CD4-positive, alpha-beta T cell treated with Interleukin-1 beta for 1 hour (primary cell): Measurements from ENCODE around the gene CCT3.
"Not testable (repeated sequence)": the region's sequence is repeated elsewhere in the genome, so short reads cannot be mapped to it uniquely, and the experiment has no call there.

Experiments
- DNase-seq, 2 donors: peaks; one replicate each; pipeline ENCODE4 v3.0.0-alpha.2; 2020 to 2022

The CCT3 gene

DNA sequence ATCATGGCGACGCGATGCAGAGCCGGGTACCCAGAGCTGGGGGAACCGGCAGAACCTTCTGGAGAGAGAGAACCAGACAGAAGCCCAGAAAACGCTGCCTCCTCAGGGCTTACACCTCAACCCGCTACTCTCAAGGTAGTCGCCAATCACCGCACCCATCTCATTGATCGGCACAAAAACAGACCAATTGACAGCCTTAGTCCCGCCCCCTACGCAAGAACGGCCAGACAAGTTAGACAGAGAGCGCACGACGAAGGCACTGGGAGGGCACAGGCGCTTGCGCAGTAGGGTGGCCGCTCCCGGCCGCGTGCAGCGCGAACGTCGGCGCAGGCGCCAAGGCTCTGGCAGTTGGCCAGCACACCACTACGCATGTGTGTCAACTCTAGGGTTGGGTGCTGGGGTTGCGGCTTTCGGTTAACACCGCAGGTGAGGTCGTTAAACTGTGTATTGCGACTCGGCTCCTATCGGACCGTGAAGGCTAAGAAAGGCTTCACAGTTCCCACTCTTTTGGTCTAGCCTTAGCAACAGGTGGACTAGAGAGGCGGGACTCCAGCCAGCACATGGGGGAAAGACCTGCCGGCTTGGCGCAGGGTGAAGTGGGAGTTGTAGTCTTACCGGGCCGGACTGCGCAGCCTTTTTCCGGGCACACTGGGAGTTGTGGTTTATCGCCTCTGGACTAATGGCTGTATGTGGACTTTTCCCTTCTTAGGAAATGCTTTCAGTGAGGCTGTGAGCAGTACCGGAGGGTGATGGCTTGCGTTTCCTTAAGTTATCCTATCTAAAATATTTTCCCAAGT, at the start of gene CCT3, which contains the start of gene TSACC:
CCT3 (minus strand) TSS at position 113 of the 797 bp plus-strand sequence; CDS start at position 5, 108 bp downstream.
TSACC (plus strand) TSS at position 347 of the 797 bp plus-strand sequence. CDS start 1,232 bp downstream, outside the sequence.
- peak; percentile 100 for DNase-seq

DNA sequence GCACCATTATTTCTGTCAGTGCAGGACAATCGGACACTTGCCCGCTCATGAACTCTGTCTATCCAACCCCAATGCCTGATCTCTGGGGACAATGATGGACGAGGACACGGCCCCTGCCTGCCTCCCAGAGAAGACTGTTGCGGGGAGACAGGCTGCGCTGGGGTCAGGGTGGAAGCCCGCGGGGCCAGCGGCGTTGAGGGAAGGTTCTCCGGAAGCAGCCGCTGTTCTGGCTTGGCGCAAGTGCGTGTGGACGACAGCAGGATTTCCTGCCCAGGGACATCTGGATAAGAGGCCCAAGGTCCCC, 49.7 kb upstream of the CCT3 start:
- DNase-seq, result no peak

DNA sequence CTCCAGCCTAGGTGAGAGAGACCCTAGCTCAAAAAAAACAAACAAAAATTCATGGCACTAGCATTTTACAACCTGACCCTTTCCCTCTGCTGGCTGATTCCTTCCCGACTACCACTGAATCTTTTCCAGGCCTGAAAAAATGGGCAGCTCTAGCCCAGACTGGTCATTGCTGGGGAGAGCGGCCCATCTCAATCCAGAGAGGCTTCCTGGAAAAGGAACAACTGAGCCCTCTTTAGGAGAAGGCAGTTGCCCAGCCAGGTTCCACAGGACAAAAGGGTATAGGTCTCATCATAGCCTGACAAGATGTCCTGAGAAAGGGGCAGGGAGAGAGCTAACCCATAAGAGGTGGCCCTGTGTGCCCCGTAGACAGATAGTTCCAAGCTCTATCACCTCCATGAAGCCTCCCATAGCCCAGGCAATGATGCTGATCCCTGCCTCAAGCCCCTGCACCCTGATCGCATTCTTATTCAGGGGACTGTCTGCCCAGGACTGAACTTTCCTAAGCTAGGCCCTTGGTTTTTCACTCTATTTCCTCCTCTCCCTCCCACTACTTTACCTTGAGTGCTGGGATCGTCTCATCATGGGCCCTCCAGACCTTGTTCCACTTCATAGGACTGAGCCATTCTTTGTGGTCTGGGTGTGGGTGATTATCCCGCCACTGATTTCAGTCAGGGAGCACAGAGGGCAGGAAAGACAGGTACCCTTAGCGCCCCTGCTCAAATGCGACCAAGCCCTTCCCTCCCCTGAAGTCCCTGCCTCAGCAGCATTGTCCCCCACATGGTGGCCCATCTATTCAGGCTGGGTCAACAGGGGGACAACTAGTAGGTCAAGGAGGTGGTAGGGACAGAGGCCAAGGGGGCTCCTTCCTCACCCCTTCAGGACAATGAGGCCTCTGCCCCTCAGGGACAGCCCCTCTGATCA, 49.1 kb upstream of the CCT3 start:
- DNase-seq, result no peak

DNA sequence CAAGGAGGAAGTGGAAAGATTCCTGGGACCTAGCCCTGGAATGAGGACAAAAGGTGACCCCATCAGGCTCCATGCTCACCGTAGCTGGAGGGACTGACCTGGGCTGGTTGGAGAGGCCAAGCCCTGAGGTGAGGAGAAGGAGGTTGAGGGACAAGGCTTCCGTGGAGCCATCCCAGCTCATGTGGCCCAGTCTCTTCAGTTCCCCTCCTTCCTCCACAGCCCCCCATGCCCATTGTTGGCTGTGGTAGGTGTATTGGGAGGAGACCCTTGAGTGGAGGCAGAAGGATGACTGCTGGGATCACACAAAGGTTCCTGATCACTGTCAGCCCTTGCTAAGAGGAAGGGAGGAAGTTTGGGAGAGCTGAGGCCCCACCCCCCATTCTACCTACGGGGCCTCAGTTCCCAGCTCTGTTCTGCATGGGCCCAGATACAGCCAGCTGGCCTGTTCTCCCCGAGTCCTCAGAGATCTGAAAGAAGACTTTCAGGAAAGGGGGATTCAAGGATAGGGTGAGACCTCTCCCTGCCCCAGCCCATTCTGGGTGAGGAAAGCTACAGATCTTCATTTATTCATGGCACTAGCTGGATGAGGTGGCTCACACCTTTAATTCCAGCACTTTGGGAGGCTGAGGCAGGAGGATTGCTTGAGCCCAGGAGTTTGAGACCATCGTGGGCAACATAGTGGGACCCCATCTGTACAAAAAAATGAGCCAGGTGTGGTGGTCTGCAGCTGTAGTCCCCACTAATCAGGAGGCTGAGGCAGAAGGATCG, 48.2 kb upstream of the CCT3 start:
- DNase-seq, result no peak

DNA sequence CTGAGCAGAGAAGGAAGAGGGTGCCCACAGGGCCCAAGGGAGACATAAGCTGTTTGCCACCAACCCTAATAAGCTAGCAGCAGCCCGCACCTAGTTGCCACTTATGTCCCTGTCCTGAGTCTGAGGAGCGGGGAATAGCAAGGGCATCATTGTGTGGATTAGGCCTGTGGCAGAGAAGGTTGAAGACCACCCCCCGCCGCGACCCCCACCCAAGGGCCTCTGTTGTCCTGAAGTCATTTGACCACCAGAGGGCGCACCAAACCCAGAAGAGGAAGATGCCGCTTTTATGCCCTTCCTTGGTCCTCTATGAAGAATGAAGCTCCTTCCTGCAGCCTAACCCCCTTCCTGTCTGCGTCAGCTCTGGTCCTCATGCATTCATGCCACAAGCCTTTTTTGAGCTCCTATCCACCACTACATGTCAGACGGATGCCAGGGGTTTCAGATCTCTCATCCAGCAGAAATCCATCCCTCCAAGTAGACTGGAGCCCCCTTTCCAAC, 47.5 kb upstream of the CCT3 start:
- peak; percentile 63 to 75 for DNase-seq

DNA sequence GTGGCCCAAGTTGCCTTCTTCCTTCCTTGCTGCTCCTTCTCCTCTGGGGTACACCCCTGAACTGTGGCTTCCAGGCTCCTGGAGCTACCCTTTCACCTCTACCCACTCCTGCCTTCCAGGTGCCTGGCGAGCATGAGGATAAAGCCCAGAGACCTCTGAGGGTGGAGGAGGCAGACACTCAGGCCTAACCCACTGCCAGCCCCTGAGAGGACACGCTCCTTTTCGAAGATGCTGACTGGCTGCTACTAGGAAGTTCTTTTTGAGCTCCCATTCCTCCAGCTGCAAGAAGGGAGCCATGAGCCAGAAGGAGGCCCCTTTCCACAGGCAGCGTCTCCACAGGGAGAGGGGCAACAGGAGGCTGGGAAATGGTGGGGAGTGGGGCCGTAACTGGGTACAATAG, 46.6 kb upstream of the CCT3 start:
- DNase-seq, result no peak

DNA sequence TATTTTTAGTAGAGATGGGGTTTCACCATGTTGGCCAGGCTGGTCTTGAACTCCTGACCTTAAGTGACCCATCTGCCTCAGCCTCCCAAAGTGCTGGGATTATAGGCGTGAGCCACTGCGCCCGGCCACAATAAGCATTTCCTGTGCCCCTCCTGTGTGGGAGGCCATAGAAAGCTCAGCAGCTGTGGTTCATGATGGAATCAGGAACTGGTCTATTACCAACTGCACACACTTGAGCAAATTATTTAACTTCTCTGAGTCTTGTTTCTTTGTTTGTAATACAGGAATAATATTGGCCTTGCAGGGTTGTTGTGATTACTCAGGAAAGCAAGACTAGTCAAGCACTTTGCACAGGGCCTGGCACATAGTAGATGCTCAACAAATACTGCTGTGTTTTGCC, 45.9 kb upstream of the CCT3 start:
- DNase-seq, result no peak

DNA sequence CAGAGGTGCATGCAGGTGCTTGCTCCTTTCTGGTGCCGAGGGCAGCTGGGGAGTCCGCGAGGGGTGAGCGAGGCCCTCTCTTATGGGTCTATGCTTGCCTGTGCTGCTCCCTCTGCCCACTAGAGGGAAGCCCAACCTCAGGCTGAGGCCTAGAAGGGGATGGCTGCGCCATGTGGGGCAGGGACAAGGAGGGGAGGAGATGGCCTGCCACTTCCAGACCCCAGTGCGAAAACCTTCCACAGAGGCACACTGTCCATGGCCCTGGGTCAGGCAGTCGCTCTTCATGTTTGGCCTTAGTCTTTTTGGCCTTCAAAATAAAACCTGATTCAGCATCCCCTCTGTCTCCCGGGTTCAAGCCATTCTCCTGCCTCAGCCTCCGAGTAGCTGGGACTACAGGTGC, 44.9 kb upstream of the CCT3 start:
- DNase-seq, result peak; percentile 56 to 66

DNA sequence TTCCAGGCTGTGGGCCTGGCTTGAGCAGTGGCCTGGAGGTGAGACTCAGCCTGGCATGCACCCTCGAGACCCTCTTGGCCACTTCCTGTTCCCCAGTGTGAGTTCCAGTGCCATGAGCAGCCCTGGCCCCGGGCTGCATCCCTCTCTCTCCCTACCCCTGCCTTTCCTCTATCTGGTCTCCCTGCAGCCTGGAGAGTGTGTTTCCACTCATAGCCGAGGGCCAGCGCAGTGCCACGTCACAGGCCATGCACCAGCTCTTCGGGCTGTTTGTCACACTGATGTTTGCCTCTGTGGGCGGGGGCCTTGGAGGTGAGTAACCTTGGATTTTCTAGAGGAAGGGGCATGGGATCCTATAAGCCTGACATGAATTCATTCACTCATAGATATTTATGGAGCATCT, 44.5 kb upstream of the CCT3 start:
- DNase-seq, result no peak

DNA sequence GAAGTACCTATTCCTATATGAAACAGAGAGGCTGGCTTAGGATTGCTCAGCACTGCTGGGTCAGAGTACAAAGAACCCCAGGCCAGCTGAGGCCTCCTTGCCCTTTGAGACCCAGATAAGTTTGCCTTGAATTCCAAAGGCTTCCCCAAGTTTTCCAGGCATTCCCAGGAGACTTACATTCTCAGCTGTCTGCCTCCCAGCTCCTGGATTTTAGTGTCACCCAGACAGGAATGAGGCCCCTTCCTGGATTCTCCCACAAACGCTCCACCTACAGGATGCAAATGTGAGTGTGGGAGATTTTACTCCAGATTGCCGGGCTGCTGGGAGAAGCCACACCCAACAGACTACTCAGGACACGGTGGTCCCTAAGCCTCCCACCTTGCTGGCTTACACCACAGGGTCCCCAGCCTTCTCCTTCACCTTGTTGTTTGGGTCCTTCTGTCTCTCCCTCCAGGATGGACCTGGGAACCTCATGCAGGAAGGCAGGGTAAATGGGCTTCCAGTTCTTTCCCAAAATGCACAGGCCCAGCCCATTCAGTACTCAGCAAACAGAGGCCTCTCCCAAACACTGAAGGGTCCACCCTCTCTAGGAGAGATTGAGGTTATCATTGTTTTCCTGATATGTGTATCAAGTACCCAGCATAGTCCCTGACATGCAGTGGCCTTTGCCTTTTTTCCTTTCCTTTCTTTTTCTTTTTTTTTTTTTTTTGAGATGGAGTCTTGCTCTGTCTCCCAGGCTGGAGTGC, 41.5 kb upstream of the CCT3 start:
- no peak for DNase-seq

DNA sequence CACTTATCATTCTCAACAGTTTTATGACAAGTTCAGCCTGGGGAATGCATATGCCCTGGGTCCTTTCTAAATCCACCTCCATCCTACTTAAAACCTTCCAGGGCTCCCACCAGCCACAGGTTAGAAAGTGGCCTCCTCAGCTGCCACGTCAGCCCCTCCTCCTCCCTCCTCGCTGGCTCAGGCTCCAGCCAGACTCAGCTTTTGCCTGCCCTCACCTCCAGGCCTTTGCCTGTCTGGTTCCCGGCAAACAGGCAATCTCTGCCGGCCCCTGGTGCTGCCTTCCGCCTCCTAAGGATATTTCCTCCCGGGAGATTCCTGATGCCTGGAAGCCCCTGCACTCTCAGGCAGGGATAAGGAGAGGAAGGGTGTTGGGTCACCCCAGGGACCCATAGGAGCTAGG, 40.5 kb upstream of the CCT3 start:
- no peak for DNase-seq

DNA sequence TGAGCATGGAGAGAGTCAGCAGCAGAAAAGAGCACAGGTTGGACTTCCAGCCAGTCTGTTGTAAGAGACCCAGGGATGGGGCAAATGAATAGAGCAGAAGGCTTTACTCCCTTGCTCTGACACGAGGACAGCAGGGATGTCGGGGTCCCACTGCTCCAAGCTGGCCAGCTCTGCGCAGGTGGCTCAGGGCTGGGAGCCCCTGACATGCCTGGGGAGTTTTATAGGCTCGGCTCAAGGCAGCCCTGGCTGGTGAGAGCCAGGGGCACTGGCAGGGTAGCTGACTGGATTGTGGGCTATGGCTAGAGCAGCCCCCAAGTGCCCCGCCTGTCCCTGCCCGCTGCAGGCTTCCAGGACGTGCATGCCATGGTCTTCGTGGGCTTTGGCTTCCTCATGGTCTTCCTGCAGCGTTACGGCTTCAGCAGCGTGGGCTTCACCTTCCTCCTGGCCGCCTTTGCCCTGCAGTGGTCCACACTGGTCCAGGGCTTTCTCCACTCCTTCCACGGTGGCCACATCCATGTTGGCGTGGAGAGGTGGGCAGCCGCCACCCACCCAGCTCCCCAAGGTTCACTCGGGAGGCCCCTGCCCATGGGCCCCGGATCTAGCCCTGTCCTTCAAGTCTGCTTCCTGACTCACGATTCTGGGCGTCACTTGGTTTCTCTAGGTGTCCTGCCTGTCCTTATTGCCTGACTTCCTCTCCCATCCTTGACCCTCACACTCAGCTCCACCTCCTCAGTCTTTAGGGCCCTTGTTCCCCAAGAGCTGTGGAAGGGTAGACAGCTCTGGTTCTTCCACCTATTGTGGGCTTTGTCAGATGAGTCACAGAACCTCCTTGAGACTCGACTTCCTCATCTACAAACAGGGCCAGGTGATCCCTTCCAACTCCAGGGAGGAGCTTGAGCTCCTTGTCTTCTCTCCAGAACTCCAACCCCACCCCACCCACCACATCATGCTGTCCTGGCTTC, 39.1 kb upstream of the CCT3 start:
- no peak for DNase-seq

DNA sequence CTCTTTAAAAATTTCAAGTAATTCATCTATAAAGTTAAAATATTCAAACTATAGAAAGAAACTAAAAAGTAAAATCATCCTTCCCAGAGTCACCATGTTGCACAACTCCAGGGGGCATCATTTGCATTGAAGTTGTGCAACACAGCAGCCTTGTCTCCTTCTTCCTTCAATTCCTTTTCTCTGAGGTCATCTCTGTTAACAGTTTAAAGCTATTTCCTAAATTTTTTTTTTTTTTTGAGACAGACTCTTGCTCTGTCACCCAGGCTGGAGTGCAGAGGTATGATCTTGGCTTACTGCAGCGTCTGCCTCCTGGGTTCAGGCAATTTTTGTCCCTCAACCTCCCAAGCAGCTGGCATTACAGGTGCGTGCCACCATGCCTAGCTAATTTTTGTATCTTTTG, 38.1 kb upstream of the CCT3 start:
- no peak for DNase-seq

DNA sequence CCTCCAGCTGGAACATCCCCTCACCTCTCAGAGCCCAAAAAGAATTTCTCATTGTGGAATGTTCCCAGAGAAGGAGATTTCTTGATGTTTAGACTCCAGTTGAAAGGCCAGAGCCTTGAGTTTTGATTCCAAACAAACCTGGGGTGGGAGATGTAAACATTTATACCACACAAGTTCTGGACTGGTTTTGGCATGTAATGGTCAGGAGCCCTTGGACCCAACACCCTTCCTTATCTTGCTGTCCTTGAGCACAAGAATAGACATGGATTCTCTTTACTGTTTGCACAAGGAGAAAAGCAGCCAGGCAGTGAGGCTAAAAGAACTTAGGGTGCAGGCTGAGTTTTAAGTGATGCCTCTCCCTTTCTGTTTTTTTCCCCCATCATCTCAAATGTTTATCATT, 35.5 kb upstream of the CCT3 start:
- no peak for DNase-seq

DNA sequence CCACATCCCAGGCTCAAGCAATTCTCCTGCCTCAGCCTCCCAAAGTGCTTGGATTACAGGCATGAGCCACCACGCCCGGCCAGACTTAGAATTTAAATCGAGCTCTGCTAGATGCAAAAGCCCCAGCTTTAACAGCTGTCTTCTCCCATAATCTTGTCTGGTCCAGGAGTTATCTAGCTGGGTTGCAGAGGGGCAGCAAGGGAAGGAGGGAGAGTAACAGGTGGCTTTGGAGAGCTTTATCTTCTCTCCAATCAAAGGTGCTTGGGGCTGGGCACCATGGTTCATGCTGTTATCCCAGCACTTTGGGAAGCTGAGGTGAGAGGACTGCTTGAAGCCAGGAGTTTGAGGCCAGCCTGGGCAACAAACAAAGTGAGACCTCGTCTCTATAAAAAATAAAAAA, 34.8 kb upstream of the CCT3 start:
- DNase-seq, result no peak

DNA sequence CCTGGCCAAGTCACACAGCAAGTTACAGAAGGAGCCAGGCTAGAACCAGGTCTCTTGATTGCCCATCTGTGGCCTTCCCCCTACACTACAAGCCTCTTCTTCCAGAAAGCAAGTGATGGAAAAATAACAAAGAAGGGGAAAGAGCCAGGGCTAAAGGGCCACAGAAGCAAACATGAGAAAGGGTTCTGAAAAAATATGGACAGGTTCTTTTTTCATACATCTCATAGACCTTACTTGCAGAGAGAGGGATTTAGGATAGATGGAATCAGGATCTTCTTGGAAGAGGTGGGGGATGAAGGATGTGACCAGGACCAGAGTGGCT, 34.1 kb upstream of the CCT3 start:
- no peak for DNase-seq

DNA sequence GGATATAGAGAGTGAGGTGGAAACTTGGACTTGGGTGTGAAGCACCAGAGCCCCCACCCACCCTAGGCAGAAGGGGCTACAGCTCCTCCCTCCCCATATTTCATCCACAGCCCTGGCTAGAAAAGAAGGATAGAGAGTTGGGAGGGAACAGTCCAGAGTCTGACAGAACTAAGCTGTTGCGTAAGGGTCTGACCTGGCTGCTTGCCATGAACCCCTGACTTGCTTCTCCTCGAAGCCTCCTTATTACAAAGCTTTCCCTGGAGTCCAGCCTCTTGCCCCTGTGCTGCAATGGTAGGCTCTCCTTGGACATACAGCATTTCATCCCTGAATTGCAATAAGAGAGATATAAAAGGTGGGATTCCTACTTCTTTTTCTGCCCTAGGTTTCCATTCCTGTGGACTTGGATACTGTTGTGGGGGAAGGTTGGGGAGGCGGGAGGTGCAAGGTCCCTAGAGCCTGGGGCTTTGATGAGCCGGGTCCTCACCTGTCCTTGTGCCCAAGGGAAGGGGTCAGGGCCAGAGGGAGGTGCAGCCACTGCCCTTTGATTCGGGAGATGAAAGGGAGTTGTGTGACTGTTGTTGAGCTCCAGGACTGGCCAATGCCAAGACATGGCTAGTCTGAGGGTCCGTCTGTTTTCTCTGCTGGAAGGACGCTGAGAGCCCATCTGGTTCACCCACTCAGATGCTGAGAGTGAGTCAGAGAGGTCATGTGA, 33.6 kb upstream of the CCT3 start:
- DNase-seq, result peak in 1 of 2 donors; percentile 40

DNA sequence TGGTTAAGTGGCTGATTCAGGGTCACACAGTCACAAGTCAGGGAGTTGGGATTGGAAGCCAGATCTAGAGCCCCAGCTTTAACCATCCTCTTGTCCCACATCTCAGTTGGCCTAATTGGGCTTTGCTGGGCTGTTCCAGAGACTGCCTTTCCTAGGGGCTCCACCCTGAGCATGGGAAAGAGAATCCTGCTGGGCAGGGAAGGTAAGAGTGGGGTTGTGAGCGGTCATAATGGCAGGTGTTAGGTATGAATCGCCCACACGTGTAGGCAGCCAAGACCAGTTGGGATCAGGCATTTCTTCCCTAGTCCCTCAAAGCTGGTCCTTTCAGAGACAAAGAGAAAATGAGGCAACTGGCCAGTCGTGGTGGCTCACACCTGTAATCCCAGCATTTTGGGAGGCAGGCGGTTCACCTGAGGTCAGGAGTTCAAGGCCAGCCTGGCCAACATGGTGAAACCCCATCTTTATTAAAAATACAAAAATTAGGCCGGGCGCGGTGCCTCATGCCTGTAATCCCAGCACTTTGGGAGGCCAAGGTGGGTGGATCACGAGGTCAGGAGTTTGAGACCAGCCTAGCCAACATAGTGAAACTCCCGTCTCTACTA, 31.7 kb upstream of the CCT3 start:
- DNase-seq, result not testable (repeated sequence)

DNA sequence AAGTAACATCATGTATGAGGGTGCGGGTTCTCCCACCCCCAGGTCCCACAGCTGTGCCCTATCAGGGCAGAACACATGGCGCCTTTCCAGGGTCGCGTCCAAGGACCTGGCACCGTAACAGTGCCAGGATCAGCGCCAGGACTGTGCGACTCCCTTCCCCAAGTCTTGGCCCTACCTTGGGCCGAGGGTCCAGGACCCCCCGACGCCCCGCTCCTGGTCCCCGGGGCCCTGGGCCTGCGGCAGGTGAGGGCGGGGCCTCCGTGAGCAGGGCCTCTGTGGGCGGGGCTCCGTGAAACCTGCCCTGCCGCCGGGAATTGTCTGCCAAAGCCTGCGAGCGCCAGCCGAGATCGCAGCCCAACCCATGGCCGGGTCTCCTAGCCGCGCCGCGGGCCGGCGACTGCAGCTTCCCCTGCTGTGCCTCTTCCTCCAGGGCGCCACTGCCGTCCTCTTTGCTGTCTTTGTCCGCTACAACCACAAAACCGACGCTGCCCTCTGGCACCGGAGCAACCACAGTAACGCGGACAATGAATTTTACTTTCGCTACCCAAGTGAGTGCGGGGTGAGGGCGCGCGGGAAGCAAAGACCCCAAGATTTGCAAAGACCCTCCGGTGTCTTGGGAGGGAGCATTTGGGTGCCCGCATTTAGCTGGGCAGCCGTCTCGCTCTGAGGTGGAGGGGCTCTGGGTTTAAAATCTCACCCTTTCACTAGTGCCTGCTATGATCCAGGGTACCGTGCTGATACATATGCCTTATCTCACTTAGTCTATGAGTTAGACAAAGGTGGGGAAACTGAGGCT, 31.0 kb upstream of the CCT3 start, which contains the start of gene RHBG:
RHBG (plus strand) TSS at position 323 of the 796 bp plus-strand sequence; CDS start at position 362, 39 bp downstream.
- peak; percentile 8 to 28 for DNase-seq
